GM19463 (cell line): ENCODE measurements around the gene DLGAP1.

Experiments used
- ATAC-seq: cut with Tn5 transposase; IDR thresholded peaks from one replicate; pipeline ENCODE4 v1.9.1; 2021; ENCODE audit warnings: mild to moderate bottlenecking, moderate library complexity; ENCODE audit not compliant: unreplicated experiment

DLGAP1 gene

DNA sequence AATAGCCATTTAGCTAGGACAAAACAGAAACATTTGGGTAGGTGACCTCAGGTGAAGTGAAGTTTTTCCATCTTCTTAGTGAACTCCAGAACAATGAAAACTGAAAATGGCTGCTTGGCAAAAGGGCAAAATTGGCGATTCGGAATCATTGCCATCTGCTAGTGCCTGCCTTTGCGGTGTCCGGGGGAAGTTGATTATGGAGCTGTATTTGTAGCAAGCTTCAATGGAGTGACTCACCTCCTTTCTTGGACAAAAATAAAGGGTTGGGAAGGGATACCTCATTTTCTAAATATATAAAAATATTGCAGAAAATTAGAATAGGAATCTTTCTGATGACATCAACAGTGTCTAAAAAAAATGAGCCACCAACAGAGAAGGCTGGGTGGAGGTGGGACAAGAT, 544.6 kb downstream of the DLGAP1 start:
- no peak for ATAC-seq

DNA sequence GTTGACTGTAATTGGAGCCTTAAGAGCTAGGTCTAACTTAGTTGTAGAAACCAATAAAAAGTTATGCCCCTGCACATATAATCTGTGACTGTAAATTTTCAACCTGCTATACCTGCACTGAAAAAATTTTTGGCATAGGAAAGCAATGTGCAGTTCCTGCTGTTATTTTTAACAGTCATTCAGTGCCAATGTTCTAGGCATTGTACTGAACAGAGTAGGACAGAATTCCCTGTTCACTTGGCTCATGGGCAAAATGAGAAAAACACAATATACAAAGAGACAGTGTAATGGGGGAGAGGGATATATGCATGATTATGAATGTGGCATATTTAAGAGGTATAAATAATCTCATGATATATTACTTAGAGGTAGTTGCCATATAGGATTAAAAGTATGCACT, 547.2 kb downstream of the DLGAP1 start:
- ATAC-seq, result no peak

GRCh38 chr18:3906116-3906750, 548.9 kb downstream of the DLGAP1 start:
- ATAC-seq, result no peak

DNA sequence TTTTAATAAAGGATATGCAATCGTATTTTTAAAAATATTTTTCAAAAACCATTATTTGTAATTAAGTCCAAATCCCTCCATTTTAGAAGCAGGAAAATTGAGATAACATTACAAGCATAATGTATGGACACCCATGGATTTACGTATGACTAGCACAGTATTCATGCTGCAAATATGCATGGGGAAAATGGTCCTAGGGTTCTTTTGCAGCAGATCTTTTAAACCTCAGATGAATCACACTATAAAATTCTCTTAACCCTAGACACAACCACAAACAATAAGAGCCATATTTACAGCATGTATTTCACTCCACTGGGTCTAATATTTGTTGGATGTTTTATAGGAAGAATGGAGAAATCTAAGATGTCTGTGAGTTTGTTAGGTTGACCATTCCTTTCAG, 551.8 kb downstream of the DLGAP1 start:
- no peak for ATAC-seq

GRCh38 chr18:3902676-3903075, 552.4 kb downstream of the DLGAP1 start:
- no peak for ATAC-seq

DNA sequence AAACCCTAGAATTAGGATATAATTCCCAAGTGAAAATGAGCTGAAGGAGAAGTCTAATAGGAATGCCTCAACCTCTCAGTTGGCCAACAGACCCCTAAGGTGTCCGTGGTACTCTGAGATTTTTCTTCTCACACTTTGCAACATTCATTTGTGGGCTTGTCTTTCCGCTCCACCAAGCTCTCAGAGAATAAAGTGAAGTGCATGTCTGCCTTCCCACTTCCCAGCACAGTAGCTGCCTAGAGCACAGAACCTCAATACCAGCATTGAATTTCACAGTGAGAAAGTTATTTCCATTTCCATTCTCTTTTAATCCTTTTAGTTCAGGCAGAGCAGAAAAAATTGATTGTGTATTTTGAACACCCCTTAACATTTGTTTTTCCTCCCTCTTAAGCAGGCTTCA, 553.3 kb downstream of the DLGAP1 start:
- ATAC-seq, result no peak

GRCh38 chr18:3901042-3901441, 554.1 kb downstream of the DLGAP1 start:
- ATAC-seq, result no peak

GRCh38 chr18:3900327-3900726, 554.8 kb downstream of the DLGAP1 start:
- ATAC-seq, result no peak

DNA sequence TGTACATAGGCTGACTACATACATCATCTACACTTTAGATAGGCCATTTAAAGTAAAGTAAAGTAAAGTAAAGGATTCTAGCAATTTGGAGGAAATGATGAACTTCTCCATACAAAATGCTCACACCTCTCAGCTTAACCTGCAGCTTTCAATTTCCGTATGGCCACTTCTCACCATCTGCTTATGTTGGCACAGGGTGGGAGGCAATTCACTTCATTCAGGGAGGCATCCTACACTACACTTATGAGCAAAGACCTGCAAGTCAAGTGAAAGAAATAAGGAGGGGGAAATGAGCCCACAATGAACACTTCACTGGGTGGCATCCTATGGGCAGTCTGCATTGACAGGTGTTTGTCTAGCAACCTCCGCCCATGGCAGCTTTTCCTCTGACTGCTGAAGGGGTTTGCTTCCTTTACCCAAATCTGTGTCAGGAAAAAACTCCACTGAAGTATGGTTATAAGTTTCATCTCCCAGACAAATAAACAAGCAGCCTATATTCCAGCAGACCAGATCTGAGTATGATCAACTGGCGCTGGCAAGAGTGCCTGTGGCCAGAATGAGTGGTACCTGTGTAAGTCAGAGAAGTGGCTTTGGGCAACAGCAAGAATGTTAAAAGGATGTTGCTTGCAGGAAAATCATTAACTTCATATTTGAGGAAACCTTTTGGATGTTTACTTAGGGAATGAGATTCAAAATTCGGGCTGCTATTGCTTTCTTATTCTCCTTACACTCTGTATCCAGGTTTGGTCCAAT, 556.1 kb downstream of the DLGAP1 start:
- no peak for ATAC-seq

GRCh38 chr18:3892152-3892551, 563.0 kb downstream of the DLGAP1 start:
- ATAC-seq, result no peak

DNA sequence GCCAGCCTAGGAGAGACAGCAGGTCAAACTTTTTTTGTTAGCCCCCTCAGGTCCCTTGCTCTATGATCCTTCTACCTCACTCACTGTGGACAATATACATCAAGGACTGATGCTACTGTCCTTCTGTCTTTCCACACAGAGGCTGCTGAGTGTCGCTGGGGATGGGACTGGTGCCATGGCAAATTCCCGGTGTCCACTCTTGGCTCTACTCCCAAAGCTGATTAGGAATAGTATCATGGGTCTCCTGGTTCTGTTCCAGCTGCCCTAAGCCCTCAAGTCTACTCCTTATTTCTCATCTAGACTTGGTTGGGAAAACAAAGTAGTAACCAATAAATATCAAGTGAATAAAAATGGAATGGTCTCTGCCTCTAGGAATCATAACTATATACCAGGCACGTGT, 563.9 kb downstream of the DLGAP1 start:
- ATAC-seq, result no peak

DNA sequence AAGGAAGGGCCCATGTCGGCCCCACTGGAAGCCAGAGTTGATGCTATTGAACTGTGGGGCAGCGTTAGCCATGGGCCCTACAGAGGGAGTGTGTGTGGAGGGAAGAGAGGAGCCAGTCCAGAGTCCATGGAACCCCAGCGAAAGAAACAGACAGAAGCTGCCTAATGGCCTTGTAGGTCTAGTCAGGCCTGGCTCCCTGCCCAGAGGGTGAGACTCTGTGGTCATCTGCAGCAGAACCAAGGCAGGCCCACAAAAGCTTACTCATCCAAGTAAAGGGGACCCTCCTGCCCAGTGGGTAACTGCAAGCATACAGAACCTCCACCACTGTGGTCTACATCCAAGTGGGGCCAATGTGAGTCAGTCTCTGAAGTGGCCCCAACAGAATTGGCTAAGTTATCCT, 565.3 kb downstream of the DLGAP1 start:
- no peak for ATAC-seq

DNA sequence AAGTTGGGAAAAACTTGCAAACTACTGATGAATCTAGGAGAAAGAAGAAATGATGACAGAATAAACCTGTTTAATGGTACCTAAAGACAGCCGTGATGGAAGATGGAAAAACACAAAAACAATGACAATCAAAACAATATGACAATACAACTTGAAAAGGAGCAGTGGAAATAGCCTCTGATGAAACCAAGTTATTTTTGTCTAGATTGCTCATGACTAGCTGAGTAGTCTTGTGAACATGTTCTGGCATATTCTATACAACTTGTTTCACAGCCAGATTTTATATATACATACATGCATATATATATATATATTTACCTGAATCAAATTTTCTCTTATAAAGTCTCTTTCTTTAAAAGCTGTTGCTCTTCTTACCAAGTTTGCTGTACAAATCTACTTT, 566.0 kb downstream of the DLGAP1 start:
- no peak for ATAC-seq

- no peak for ATAC-seq
Measured at GRCh38 chr18:3886575-3887322, 568.4 kb downstream of the DLGAP1 start.

- peak; percentile 50 for ATAC-seq
Measured at GRCh38 chr18:3885209-3885792, 569.8 kb downstream of the DLGAP1 start.

GRCh38 chr18:3879836-3880120, 575.3 kb downstream of the DLGAP1 start:
- no peak for ATAC-seq

DNA sequence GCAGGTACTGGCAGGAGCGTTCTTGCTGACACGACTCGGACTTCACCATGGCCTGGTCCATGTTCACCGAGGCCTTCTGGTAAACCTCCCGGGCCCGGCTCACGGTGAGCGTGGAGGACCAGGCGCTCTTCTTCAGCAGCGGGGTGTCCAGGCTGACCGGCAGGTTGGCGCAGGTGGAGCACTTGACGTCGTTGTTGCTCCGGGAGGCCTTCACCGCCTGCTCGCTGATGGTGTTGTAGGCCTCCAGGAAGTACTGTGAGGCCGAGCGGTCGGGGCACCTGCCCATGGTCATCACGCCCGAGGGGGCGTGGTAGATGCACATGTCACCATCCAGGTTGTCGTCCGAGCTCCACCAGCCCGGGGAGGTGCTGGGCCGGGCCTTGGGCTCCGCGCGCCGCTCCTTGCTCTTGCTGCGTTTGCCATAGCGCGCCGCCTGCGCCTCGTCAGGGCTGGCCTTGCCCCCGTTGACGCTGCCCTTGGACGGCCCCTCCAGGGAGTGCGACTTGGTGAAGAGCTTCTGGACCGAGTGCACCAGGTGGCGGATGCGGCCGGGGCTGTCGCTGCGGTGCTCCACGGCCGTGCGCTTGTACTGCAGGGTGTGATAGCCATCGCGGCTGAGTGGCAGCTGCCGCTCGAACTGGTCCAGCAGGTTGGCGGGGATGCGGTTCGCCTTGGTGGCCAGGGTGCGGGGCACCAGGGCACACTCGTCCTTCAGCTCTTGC, 575.8 kb downstream of the DLGAP1 start:
- no peak for ATAC-seq

DNA sequence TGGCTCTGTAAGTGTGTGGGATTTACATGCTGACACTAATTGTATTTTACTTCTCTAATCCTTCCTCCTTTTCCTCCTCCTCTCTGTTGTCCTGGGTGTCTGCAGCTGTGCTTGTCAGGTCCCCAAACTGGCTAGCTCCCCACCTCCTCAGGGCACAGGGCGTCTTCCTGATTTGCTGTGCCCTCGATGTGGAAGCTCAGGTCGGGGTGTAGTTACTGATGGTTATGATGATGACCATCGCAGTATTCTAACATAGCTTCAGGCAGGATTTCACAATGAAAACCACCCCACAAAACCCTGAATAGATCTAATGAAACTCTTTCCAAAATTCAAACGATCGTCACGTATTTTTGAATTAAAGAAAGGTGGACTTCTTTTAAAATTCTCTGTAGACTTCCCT, 576.7 kb downstream of the DLGAP1 start:
- no peak for ATAC-seq

DNA sequence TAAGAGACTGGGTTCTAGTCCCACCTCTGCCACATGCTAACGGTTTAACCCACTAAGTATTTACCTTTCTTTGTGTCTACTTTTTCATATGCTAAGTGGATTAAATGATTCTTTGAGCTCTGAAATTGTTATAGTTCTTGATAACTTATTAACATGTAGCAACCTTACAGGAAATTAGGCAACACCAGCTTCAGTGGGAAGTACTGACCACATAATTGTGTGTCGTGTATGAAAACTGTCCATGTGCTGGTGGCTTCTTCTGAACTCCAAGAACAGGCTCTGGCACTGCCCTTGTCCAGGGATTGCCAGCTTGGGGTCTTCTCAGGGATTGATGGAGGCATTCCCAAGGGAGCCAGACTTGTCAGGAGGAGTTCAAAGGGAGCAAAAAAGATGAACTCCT, 577.4 kb downstream of the DLGAP1 start:
- no peak for ATAC-seq

- ATAC-seq, result no peak
Measured at GRCh38 chr18:3875961-3876360, 579.1 kb downstream of the DLGAP1 start.

- no peak for ATAC-seq
Measured at GRCh38 chr18:3875376-3875775, 579.7 kb downstream of the DLGAP1 start.
